Activated CD8-positive, alpha-beta memory T cell treated with anti-CD3 and anti-CD28 coated beads, Interleukin-2, amount 50 U/mL, for 1 hour (primary cell): ENCODE measurements around the gene COL17A1.

Experiments
- DNase-seq: peaks from one replicate; pipeline ENCODE4 v3.0.0-alpha.2; 2020; ENCODE audit errors: extremely low read depth

The COL17A1 gene

DNA sequence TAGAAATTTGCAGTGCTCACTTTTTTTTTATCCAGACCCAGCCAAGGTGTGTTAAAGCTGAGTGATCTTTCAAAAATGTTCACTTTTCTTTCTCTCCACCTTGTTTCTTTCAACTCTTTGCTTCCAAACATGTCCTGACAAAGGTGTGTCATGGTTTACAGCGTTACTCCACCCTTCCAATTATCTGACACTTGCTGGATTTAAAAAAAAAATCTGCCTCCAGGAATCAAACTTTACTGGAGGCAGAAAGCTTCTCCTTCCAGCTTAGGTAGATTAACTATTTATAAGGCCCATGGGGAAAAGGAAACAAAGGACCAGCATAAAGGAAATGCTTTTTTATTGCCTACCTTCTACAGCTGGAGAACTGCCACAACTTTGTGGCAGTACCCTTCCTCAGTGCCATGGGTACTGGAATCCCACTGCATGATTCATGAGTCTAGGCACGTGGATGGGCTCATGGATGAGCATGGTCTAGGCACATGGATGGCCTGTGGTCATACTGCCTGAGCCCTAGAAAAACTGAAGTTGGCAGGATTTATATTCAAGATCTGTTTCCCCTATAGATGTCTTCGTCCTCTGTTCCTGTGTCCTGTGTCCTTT, at the start of gene COL17A1:
Gene COL17A1 (minus strand): TSS at position 80 of the 600 bp plus-strand sequence. CDS start 5,207 bp downstream, outside the sequence.
- no peak for DNase-seq

DNA sequence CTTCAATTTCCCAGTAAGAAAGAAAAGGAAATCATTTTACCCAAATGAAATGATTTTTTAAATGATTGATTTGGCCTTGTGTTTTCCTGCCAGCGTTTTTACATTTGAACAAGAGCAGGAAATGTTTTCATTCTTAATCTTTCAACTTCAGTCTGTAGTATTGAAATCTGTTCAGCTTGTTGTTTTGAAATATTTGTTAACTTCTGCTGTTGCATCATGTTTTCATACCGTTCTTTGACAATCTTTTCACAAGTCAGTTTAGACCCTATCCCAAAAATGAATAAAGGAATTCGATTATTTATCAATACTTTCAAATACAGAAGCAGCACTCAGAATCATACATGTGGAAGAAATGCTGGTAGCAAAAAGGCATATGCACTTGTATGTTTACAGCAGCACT, 44.4 kb upstream of the COL17A1 start:
- no peak for DNase-seq

DNA sequence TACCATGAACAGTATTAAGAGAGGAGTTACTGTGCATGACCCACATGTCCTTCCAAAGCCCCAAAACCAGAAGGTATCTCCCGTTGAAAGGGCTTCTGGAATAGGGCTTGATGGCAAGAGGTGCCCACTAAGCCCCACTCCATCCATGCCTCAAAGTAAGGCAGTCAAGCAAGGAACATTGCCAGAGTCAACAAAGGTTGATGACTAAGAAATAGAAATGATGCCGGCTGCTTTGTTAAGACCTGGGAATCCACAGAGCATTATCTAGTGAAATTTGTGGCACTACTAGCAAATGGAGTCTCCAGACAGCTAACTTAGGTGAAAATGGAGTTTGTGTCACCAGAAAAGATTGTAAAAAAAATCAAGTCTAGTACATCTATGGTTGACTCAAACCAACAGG, 42.5 kb upstream of the COL17A1 start:
- no peak for DNase-seq

DNA sequence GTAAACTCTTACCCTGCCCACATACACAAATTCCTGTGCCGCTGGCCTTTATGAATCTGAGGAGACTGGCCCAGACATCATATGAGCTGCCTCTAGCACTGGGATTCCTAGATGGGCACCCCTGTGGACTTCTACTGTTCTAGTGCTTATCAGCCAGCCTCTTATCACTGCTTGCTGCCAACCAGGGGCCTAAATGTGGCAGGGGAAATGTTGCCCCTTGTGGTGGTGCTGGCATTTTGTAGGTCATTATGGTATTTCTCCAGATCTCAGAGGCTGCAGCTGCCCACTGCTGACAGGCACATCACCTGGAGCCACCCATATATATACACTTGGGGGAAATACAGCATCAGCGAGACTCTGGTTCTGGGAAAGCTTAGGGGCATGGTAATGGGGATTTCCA, 41.7 kb upstream of the COL17A1 start:
- no peak for DNase-seq

DNA sequence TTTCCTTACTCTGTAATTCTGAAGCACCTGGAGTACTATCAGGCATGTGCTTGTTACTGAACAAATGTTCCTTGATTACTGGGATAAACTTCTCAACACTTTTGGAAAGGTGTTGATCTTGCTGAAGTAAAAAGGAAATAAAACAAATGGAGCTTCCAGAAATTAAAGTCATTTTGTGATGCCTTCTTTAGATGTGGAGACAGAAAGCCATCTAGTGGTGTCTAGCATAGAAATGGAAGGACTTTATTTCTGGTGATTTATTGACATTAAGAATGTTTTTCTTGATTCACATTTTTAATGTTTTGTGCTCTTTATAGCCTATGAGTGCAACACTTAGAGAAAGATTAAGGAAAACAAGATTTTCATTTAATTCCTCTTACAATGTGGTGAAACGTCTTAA, 37.7 kb upstream of the COL17A1 start:
- DNase-seq: no peak

DNA sequence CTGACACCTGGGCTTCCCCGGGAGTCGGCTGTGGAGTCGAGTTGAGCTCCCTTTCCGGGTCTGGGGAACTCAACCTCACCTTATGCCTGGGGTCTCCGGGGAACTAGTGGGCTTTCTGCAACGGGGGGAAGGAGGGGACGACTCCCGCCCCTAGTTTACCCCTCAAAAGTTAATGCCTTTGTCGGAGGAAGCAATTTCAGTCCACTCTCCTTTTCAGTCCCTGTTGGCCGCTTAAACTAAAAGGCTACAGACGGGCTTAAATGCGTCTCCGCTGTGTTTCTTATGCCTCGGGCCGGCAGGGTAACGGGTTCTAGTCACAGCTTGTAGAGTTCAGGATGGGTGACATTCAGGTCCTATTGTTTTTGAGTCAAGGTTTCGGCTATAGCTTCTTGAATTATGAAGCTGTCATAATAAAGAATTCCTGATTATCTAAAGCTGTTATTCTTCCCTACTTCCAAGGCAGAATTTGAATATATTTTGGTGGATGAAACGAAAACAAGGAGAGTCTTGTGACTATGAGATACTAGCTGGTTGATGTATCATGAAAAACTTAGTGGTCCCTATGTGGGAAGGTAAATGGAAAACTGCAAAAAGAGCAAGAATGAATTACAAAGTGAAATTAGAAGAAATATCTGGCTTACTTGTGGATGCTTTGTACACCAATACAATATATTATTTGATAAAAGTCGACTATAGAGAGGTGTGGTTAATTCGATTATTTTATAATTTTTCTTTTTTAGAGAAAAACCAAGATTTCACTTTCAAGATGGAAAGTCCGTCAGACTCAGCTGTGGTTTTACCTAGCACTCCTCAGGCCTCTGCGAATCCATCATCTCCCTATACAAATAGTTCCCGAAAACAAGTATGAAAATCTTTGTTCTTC, 36.8 kb upstream of the COL17A1 start:
- DNase-seq: no peak

DNA sequence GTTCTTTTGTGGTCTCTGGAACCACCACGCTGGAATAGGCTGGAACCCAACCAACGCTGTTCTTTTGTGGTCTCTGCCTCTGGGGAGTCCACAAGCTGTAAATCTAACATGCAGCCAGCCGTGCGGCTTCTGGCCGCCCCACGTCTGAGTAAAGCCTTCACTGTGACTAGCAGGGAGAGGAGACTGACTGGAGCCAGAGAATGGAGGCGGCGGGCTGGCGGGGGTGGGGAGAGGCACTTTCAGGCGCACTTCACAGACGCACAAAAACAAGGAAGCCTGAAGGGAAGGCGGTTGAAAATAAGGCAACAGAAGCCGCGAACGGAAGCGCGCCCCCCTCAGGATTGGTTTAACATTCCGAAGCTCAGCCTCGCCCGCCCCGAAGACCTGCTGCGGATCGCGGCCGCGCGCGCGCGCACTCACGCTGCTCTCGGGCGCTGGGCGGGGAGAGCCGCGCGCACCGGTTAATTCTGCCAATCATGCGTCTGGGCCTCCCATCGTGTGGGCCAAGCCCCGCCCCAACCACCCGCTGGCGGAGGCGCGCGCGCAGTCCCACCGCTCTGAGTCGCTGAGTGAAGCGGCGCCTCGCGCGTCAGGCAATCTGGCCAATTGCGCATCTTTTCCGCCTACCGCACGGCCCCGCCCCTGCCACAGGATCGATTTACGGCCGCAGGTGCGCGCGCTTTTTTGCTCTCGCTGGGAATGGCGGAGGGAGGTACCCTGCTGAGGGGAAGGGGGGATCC, 36.0 kb upstream of the COL17A1 start, which contains the start of gene SFR1:
Gene SFR1 (plus strand): TSS at position 687 of the 740 bp plus-strand sequence. CDS start 13 bp downstream, at position 700.
- peak; percentile 91 for DNase-seq

DNA sequence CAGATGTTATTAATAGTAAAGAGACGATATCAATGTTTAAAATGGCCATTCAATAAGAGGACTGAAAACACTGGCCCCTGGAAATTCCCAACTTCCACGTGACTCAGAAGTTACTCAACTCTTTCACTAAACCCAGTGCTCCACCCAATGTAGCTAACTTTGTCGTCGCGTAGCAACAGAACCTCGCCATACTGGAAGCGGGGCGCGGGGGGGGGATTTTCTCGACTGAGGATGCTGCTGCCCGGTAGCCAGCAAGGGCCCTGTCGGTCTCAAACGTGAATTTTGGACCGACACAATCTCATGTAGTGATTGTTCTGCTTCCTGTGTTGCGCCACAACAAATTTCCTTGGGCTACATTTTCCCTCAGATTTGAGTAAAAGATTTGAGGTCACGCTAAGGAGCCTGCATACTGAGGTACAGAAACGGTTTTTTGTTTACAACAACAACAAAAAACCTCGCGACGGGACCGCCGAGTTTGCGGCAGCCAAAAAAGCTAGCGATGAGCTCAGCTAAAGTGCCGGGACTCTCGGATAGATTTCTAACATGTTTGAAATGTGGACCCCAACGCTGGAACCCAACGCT, 35.3 kb upstream of the COL17A1 start:
- DNase-seq: peak; percentile 71

DNA sequence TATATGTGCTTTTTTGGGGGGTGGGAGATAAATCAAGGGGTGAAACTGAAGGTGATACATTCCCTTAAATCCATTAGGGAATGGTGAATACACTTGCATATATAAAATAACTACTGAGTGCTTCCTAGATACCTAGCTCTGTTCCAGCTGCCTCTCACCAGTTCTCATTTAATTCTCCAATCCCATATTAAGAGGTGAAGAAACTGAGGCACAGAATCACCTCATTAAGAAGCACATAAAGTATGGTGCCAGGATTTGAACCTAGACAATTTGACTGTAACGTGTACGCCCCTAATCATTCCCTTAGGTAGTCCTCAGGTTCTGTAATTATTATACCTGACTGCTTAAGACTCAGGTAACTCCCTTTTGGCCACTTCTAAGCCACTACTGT, 34.8 kb upstream of the COL17A1 start:
- no peak for DNase-seq

DNA sequence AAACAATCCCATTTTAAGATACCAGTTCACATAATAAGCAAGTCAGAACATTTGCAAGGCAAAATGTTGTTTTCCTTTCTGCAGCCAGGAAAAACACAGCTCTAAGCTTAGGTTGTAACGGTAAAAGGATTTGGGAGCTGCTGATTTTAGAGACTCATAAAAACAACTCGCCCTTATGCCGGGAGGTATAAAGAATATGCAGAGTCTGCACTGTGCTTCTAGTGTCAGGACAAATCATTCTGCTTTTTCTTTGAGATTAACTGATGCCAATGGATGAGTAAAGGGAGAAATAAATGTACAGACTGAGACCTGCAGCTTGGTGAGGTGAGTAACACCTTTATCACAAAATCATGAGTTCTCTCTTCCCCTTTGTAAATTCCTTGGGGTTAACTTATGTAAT, 34.3 kb upstream of the COL17A1 start:
- no peak for DNase-seq

DNA sequence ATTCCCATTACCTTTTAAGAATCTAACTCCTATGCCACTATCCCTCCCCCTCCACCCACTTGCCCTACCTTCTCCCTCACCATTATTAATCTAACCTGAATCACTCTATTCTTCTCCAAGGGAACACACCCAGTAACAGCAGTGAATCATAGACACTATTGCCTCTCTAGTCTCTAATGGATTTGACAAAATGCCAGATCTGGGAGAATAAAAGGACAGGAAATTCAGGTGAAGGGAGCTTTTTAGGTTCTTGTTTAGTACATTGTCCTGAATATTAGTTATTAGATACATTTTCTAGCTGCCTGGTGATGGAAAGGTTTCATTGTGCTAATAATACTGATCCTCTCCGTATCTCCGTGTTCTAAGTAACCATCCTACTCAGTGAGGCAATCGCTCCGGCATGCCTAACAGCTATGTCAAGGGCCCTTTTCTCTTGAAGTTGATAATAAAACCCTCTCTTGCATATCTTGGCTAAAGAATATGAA, 32.2 kb upstream of the COL17A1 start:
- no peak for DNase-seq

DNA sequence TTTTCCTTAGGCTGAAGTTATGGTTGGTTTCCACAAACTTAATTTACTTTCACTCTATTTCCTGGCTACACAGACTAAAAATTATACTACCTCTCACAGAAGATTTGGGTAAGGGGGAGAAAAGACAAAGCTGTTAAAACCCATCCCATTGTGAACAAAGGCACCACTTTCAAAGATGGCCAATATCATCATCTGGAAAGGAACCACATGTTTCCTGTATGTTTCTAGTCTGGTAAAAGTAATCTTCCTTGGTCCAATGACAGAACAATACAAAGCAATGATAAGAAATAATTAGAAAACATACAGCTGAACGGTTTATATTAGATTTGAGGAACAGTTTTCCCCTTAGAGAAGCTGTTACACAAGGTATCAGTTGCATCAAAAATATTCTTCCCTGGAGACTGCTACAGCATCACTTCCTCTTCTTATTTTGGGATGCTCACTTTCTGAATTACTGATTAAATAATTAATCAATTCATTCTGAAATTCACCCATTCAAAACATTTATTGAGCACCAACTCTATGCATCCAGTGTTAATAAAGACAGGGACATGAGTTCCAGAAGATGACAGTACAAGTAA, 27.8 kb upstream of the COL17A1 start:
- no peak for DNase-seq

DNA sequence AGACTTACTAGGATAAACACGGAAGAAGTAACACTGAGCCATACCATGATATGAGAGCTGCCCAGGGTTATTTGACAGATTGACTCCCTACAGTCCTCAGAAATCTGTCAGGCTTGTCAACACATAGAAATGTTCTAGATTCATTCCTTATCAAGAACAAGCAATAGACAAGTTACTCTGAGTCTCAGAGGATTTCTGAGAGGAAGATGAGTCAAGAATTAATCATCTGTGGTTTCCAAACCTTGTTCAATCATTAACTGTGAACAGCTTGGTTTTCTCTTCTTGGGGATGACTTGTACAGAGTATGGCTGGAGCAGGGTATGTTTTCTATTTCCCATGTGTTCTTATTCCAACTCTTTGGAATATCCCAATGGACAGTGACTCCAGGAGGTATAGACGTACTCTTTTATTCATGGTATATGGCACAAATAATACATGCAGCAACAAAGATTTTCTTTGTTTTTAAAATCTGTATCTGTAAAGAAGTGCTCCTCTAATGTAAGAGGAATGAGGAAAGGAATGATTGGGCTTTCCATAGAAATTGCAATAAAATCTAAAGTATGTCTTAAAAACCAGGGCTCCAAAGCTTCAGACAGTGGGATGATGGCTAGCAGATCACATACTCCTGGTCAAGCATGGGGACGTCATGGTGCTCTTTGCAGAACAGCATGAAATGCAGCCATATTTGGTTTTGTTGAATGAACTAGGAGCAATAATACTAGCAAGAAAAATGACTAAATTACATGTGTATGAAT, 24.4 kb upstream of the COL17A1 start:
- DNase-seq: no peak

DNA sequence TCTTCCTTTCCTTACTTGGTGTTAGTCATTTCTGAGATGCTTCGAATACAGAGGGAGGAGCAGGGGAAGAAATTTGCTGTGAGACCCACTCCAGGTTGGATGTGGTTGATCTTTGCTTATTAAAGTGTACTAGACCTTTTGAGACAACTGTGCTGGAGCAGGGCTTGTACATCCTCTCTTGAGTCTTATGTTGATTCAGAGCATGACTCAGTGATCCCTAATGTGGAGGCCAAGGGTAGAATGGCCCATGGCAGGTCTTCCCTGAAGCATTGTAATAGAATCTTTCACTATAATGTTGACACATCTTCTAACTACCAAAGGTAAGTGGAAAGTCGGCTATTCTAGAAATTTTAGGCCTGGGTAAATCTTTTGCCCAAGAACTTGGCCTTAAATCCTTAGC, 19.2 kb upstream of the COL17A1 start:
- DNase-seq: no peak

DNA sequence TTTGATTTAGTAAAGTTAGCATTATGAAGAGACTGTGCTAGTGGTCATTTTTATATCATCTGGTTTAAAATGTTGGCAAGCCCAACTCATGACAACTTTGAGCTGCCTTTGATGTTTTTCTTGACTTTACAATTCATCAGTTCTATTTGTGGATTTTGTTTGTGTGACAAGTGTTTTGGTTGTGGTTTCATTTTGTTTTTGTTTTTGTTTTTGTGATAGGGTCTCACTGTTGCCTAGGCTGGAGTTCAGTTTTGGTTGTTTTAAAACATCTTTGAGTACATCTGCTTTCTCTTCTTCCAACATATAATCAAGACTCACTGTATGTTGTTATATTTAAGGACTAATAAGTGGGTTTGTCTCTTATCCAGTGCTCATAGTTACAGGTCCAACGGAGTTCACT, 18.7 kb upstream of the COL17A1 start:
- no peak for DNase-seq

DNA sequence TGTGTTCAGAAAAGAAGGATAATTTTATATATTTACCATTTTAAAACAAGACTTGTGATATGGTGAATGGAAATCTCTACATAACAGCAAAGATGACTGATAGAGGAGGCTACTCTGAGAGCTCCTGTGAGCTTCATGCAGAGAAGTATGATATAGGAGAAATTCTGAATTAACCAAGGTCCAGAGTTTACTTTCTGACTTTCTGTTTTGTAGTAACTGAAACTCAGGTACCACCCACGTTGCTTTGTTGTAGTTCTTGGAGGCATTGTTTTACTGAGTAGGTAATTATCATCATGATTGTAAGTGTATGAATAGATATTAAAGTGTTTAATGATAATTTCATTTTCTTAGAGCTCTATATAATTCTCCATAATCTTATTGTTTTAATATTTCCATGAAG, 18.3 kb upstream of the COL17A1 start:
- no peak for DNase-seq

DNA sequence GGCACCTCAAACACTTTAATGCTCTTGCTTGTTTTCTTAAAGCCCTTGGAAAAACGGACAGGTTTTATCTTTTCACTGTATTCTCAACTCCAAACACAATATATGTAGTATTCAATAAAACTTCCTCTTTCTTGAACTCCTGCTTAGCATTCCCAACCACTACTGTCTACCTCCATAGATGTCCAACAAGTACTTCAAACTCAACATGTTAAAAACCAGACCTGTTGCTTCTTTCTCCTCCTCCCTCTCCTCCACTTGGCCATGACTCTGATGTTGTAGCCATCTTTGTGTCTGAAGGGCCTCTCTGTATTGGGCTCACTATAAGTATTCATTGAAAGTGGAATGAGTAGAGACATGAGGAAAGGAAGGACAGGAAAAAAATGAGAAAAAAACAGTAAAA, 16.2 kb upstream of the COL17A1 start:
- no peak for DNase-seq

DNA sequence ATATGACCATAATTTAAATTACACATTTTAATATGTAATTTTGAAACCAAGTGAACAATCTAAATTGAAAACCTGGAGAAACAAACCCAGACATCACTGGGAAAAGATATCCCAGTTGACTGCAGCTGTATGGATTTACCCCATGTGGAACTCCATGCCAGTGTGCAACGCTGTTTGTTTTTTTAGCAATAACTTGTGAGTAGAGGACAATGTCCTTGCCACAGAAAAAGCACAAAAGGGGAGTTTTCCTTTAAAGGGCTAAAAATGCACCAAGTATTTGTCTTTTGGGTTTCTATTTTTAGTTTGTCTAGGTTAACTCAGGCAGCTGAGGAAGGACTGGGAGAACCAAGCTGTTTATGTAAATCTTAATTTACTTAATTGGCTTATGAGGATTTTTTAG, 15.1 kb upstream of the COL17A1 start:
- no peak for DNase-seq

DNA sequence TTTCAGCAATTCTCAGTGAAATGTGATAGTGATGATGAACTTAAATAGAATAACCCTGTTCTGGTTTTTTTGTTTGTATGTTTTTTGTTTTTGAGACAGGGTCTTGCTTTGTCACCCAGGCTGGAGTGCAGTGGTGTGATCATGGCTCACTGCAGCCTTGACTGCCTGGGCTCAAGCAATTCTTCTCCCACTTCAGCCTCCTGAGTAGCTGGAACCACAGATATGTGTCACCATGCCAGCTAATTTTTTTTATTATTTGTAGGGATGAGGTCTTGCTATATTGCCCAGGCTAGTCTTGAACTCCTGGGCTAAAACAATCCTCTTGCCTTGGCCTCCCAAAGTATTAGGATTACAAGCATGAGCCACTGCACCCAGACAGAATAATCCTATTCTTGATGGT, 14.3 kb upstream of the COL17A1 start:
- no peak for DNase-seq

DNA sequence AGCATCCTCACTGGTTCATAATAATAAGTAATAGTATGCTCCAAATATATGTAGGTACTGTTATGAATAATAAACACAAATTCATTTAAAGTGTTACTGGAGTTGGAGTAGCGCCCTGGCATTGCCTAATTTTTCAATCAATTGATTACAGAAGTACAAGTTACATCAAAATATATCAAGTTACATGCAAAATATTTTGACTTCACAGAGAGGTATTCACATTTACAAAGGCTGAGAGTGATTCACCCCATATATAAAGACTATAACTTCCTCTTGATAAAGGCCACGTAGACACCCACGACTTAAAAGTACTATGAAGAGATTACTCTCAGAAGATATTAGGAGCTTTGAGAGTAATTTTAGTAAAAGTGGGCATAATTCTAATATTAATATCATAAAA, 13.6 kb upstream of the COL17A1 start:
- no peak for DNase-seq

DNA sequence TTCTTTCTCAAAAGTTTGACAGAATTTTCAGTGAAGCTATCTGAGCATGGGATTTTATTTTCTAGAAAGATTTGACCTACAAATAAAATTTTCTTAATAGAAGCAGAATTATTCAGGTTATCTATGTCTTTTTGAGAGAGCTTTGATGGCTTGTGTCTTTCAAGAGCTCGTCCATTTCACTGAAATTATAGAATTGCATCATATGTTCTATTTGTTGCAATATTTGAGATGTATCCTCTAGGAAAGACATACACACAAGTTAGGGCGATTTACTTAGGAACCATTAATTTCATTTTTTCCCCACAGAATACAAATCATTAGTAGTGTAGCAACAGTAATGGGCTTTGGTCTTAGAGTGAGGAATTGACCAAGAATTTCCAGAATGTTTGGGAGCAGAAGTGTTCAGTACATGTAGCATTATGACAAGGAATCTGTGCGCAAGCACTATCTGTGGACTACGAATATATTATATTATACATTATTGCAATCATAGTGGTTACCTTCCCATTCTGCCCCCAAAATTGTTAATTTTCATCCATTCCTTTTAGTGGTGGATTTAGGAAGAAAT, 12.8 kb upstream of the COL17A1 start:
- no peak for DNase-seq
